Activated CD8-positive, alpha-beta T cell treated with anti-CD3 and anti-CD28 coated beads for 36 hours (primary cell): ENCODE results near the gene FAM83G. TPM values are rescaled to one million over a fixed set of nuclear protein-coding genes. Genes with fewer than 3 reads are reported as not detected.

ENCODE experiments used
- ATAC-seq: fragments of 200-7000 bp; cut with Tn5 transposase; one replicate; pipeline ENCODE4 v1.10.0; 2021; ENCODE audit warnings: mild to moderate bottlenecking, moderate library complexity
- CTCF ChIA-PET: fragments of 350-600 bp; sonication (Branson Sonifier 250); formaldehyde crosslinking; loops from one replicate; lab custom pipeline; 2021; ENCODE audit warnings: antibody characterized with exemption; lab: Charles Lee
- POLR2A ChIA-PET: fragments of 350-600 bp; sonication (Branson Sonifier 250); formaldehyde crosslinking; loops from one replicate; lab custom pipeline; 2021; ENCODE audit warnings: antibody characterized with exemption; lab: Charles Lee
- DNase-seq: peaks from one replicate; pipeline ENCODE4 v3.0.0-alpha.2; 2020
- H3K27ac Mint-ChIP-seq: one replicate; pipeline ENCODE4 v1.8.0; 2021; ENCODE audit warnings: mild to moderate bottlenecking, mixed read lengths
- H3K27me3 Mint-ChIP-seq: one replicate; pipeline ENCODE4 v1.8.0; 2021; ENCODE audit warnings: mixed read lengths
- H3K36me3 Mint-ChIP-seq: one replicate; pipeline ENCODE4 v1.8.0; 2021; ENCODE audit warnings: low read depth, mixed read lengths
- H3K4me1 Mint-ChIP-seq: one replicate; pipeline ENCODE4 v1.8.0; 2021; ENCODE audit warnings: low read depth, mixed read lengths
- H3K4me3 Mint-ChIP-seq: one replicate; pipeline ENCODE4 v1.8.0; 2021; ENCODE audit warnings: mild to moderate bottlenecking, moderate library complexity, mixed read lengths
- H3K9me3 Mint-ChIP-seq: one replicate; pipeline ENCODE4 v1.8.0; 2021; ENCODE audit warnings: mixed read lengths
- CTCF ChIP-seq: fragments of 200-600 bp; IDR thresholded peaks from one replicate; pipeline ENCODE4 v1.8.0; 2022; ENCODE audit warnings: antibody characterized with exemption, mild to moderate bottlenecking
- intact Hi-C: fragments of 100-400 bp; cut with micrococcal nuclease; formaldehyde crosslinking; loops from one replicate; pipeline ENCODE4 v1.10.0; 2022
- total RNA-seq, 2 experiments: library from RNA; stranded (reverse); gene quantifications; one replicate each; pipeline ENCODE4 v1.2.3, GENCODE V29; 2021

FAM83G gene
- total RNA-seq, 2 experiments from 2014 or later: 11.9 to 12.1 TPM

GRCh38 chr17:18978655-18979054 lies 25.9 kb downstream of the FAM83G start:
- CTCF ChIA-PET: interaction anchor here (1.0 kb wide), 1 partner anchor 353 kb away, joined by 3 read pairs; no protein-coding TSS in a partner anchor
- DNase-seq (no peak), ATAC-seq (no peak)
- intact Hi-C loops: no loop called here
- Mint-ChIP-seq H3K9me3 (no peaks in the 10 kb centered on the region), H3K4me1 (peaks cover 11% of the 10 kb centered on the region), H3K27me3 (no peaks in the 10 kb centered on the region), H3K36me3 (peaks cover 5% of the 10 kb centered on the region), H3K27ac (no peak overlapping the region), H3K4me3 (no peak overlapping the region)
- POLR2A ChIA-PET: interaction anchor here (1.4 kb wide), 1 partner anchor 18 kb away, joined by 3 read pairs; no protein-coding TSS in a partner anchor
- TF ChIP-seq CTCF: no peak

- Mint-ChIP-seq H3K27me3 (no peaks in the 10 kb centered on the region), H3K4me1 (peaks cover 11% of the 10 kb centered on the region), H3K9me3 (no peaks in the 10 kb centered on the region), H3K4me3 (no peak overlapping the region), H3K36me3 (peaks cover 4% of the 10 kb centered on the region), H3K27ac (no peak overlapping the region)
- TF ChIP-seq CTCF: no peak
- no peak for ATAC-seq
- POLR2A ChIA-PET: interaction anchor here (1.4 kb wide), 1 partner anchor 17 kb away, joined by 3 read pairs; no protein-coding TSS in a partner anchor
- DNase-seq: no peak
- intact Hi-C loops: no loop called here
- CTCF ChIA-PET: interaction anchor here (0.9 to 1.0 kb wide), 2 partner anchors 17 to 352 kb away, joined by 3 read pairs; no protein-coding TSS in a partner anchor
Observed at GRCh38 chr17:18978050-18978449, 26.5 kb downstream of the FAM83G start.

DNA sequence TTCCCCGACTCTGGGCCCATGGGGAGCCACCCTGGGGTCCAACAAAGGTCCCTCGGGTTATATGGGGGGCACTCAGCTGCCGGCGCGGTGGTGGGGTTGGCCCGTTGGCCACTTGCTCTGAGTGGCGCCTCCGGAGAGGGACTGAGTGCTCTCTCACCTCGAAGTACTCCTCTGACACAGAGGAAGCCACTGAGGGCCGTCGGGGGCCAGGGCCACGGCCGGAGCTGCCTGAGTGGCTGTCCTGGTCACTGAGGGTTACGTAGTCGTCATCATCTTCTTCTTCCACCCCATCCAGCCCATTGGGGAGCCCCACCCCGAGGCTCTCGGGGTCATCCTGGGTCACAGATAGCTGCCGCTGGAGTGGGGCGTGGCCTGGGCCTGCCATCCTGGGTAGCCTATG lies 26.9 kb downstream of the FAM83G start:
- ATAC-seq (no peak), DNase-seq (no peak)
- Mint-ChIP-seq H3K9me3 (no peaks in the 10 kb centered on the region), H3K36me3 (peaks cover 4% of the 10 kb centered on the region), H3K27ac (no peak overlapping the region), H3K4me1 (peaks cover 11% of the 10 kb centered on the region), H3K4me3 (no peak overlapping the region), H3K27me3 (no peaks in the 10 kb centered on the region)
- intact Hi-C loops: no loop called here
- POLR2A ChIA-PET: interaction anchor here (1.4 kb wide), 1 partner anchor 17 kb away, joined by 3 read pairs; no protein-coding TSS in a partner anchor
- TF ChIP-seq CTCF: no peak
- CTCF ChIA-PET: interaction anchor here (0.9 kb wide), 1 partner anchor 16 kb away, joined by 3 read pairs; no protein-coding TSS in a partner anchor

GRCh38 chr17:18977021-18977420 lies 27.5 kb downstream of the FAM83G start:
- CTCF ChIA-PET: interaction anchor here (0.9 to 1.8 kb wide), 2 partner anchors 16 kb away, joined by 3 to 14 read pairs; no protein-coding TSS in a partner anchor
- no peak for DNase-seq
- Mint-ChIP-seq H3K9me3 (no peaks in the 10 kb centered on the region), H3K27ac (no peak overlapping the region), H3K4me1 (peaks cover 11% of the 10 kb centered on the region), H3K36me3 (peaks cover 4% of the 10 kb centered on the region), H3K4me3 (no peak overlapping the region), H3K27me3 (no peaks in the 10 kb centered on the region)
- no peak for ATAC-seq
- TF ChIP-seq CTCF: no peak
- intact Hi-C loops: no loop called here
- POLR2A ChIA-PET: interaction anchor here (1.2 kb wide), 1 partner anchor 11 kb away, joined by 3 read pairs; no protein-coding TSS in a partner anchor

DNA sequence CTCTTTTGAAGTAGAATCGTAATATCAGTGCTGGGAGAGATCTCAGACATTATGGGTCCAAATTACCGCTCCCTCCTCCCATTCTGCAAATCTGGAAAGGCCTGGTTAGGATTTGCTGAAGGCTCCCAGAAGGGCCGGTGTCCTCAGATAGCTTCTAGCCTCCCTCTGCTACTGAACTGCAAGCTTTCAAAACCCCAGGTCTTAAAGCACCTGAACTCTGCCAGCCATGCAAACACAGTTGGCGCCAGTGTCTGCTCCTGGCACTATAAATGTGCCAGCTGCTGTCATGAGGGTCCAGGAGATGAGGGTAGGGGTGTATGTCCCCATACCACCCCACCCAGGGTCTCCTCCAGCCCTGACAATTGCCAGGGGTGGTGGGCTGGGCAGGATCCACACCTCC lies 28.4 kb downstream of the FAM83G start:
- no peak overlapping the region for H3K4me3 Mint-ChIP-seq
- ChIA-PET POLR2A (interaction anchor here (0.6 to 1.2 kb wide), 4 partner anchors 12 to 627 kb away, joined by 3 to 7 read pairs (median 4); partner anchors contain the start of gene FAM83G), CTCF (interaction anchor here (1.1 to 1.8 kb wide), 2 partner anchors 15 to 26 kb away, joined by 3 to 14 read pairs; no protein-coding TSS in a partner anchor)
- DNase-seq (no peak), ATAC-seq (no peak)
- intact Hi-C loops: no loop called here
- H3K27me3 Mint-ChIP-seq: no peaks in the 10 kb centered on the region
- TF ChIP-seq CTCF: no peak
- H3K4me1 Mint-ChIP-seq: peaks cover 11% of the 10 kb centered on the region
- peaks cover 4% of the 10 kb centered on the region for H3K36me3 Mint-ChIP-seq
- no peak overlapping the region for H3K27ac Mint-ChIP-seq
- H3K9me3 Mint-ChIP-seq: no peaks in the 10 kb centered on the region
